Natural killer cell (primary cell): ENCODE results near the gene RNF121. TPM values are rescaled to one million over a fixed set of nuclear protein-coding genes. Genes with fewer than 3 reads are reported as not detected.

ENCODE experiments used
- ATAC-seq, 3 donors: fragments of 150-1000 bp in 2 of 3; fragments of 200-7000 bp in 1 of 3; cut with Tn5 transposase; 1 replicate in 1 of 3; 2 replicates in 2 of 3; pipeline ENCODE4 v1.10.0; 2021; ENCODE audit warnings: mild to moderate bottlenecking in 2 of 3, moderate library complexity in 2 of 3
- DNase-seq, 2 donors: peaks; one replicate each; pipeline versions ENCODE4 v3.0.0 to v3.0.0-alpha.2; 2013 to 2021; ENCODE audit warnings: mixed read lengths in 1 of 2
- H3K27ac ChIP-seq: one replicate; pipeline ENCODE4 v1.5.1; 2013; ENCODE audit warnings: mild to moderate bottlenecking, low read length
- H3K27me3 ChIP-seq: one replicate; pipeline ENCODE4 v1.6.1; 2013; ENCODE audit warnings: low read length; ENCODE audit not compliant: control insufficient read depth, insufficient read depth
- H3K36me3 ChIP-seq: one replicate; pipeline ENCODE4 v1.6.1; 2013; ENCODE audit warnings: low read length; ENCODE audit not compliant: control insufficient read depth, insufficient read depth
- H3K4me1 ChIP-seq: one replicate; pipeline ENCODE4 v1.6.1; 2013; ENCODE audit warnings: low read length; ENCODE audit not compliant: control insufficient read depth, insufficient read depth
- H3K4me3 ChIP-seq: one replicate; pipeline ENCODE4 v1.5.1; 2013; ENCODE audit warnings: low read length
- H3K9me3 ChIP-seq: one replicate; pipeline ENCODE4 v1.6.1; 2013; ENCODE audit warnings: low read length; ENCODE audit not compliant: control insufficient read depth, insufficient read depth
- H3K27ac Mint-ChIP-seq, 2 donors: one replicate each; pipeline ENCODE4 v1.8.0; 2022; ENCODE audit warnings: mild to moderate bottlenecking in 2 of 2, mixed read lengths in 2 of 2, moderate library complexity in 1 of 2
- H3K27me3 Mint-ChIP-seq, 2 donors: one replicate each; pipeline ENCODE4 v1.8.0; 2022; ENCODE audit warnings: low read depth in 2 of 2, mixed read lengths in 2 of 2
- H3K36me3 Mint-ChIP-seq: one replicate; pipeline ENCODE4 v1.8.0; 2022; ENCODE audit warnings: mixed read lengths
- H3K4me1 Mint-ChIP-seq, 2 donors: one replicate each; pipeline ENCODE4 v1.8.0; 2022; ENCODE audit warnings: mixed read lengths in 2 of 2
- H3K4me3 Mint-ChIP-seq: one replicate; pipeline ENCODE4 v1.8.0; 2022; ENCODE audit warnings: mild to moderate bottlenecking, moderate library complexity, mixed read lengths
- H3K9me3 Mint-ChIP-seq, 2 donors: one replicate each; pipeline ENCODE4 v1.8.0; 2022; ENCODE audit warnings: mixed read lengths in 2 of 2
- CTCF ChIP-seq: fragments of 200-600 bp; IDR thresholded peaks from one replicate; pipeline ENCODE4 v1.8.0; 2022; ENCODE audit warnings: antibody characterized with exemption
- WGBS: methylation state at CpG from one replicate; pipeline ENCODE4 v1.1.7; 2013; ENCODE audit warnings: missing lambda C conversion rate; ENCODE audit not compliant: insufficient coverage; 5-methylcytosine and 5-hydroxymethylcytosine counted together
- intact Hi-C: fragments of 100-400 bp; cut with micrococcal nuclease; formaldehyde crosslinking; loops from one replicate; pipeline ENCODE4 v1.14.2; 2022
- total RNA-seq, 4 donors: library from RNA; stranded (reverse); fragments of 120-200 nt in 1 of 4; gene quantifications; one replicate each; pipeline versions ENCODE4 v1.2.3 to v1.2.4, GENCODE V29; 2013 to 2022

RNF121 gene
- total RNA-seq, 3 donors from 2014 or later (not counting 1 experiment from before 2014, with no cell fraction given), result 22.7 to 28.2 (median 22.9) TPM

DNA sequence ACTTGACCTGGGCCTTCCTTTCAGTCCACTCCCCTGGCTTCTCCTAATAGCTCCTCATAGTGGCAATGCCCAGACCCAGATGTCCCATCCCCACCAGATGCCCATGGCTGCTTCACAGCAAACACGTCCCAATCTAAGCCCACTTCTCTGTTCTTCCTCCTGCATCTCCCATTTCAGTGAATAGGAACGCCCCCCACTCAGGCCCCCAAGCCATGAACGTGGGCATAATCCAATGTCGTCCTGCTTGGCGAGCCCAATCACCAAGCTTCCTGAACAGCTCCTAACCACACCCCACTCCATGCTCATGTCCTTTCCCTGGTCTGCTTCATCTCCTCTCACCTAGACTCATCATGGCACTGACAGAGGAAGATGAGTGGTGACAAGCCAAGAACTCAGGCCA is 78.7 kb downstream of the RNF121 start:
- no peaks in the 10 kb centered on the region for H3K27me3 ChIP-seq
- 96% methylated on average over 5 of the region's 5 CpGs for WGBS
- ATAC-seq (no peak), DNase-seq (no peak)
- Mint-ChIP-seq H3K36me3 (peaks cover 6% of the 10 kb centered on the region), H3K27ac (peak overlapping the region; percentile 49 to 65), H3K27me3 (no peaks in the 10 kb centered on the region), H3K4me1 (peaks cover 0 to 10% of the 10 kb centered on the region in 2 donors), H3K9me3 (no peaks in the 10 kb centered on the region), H3K4me3 (no peak overlapping the region)
- H3K27ac ChIP-seq, result no peak overlapping the region
- H3K4me1 ChIP-seq, result no peaks in the 10 kb centered on the region
- H3K9me3 ChIP-seq, result no peaks in the 10 kb centered on the region
- H3K36me3 ChIP-seq, result peaks cover 96% of the 10 kb centered on the region
- no peak overlapping the region for H3K4me3 ChIP-seq
- no peak for TF ChIP-seq CTCF
- intact Hi-C loops, result no loop called here

DNA sequence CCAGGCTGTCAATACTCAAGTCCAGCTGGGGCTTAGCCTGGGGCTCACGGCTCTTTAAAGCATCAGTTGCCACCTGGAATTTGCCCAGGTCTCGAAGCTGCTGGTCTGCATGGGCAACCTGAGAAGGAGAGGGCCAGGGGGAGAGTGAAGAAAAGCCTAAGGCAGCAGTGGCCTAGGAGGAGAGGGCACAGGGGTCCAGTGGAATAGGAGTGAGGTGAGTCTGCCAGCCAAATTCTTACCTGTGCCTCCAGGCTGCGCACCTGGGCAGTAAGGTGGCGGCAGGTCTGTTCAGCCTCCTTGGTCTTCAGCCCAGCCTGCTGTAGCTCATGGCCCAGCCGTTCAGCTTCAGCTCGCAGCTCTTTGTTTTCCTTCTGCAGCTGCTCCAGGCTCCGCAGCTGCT is 79.9 kb downstream of the RNF121 start:
- peaks cover 96% of the 10 kb centered on the region for H3K36me3 ChIP-seq
- Mint-ChIP-seq H3K36me3 (peaks cover 11% of the 10 kb centered on the region), H3K9me3 (no peaks in the 10 kb centered on the region), H3K27me3 (no peaks in the 10 kb centered on the region), H3K4me3 (no peak overlapping the region), H3K4me1 (peaks cover 0 to 19% of the 10 kb centered on the region in 2 donors), H3K27ac (peak overlapping the region in 1 of 2 donors; percentile 65)
- H3K9me3 ChIP-seq, result no peaks in the 10 kb centered on the region
- no peak overlapping the region for H3K27ac ChIP-seq
- H3K4me3 ChIP-seq, result no peak overlapping the region
- intact Hi-C loops, result no loop called here
- TF ChIP-seq CTCF, result no peak
- no peaks in the 10 kb centered on the region for H3K27me3 ChIP-seq
- no peak for ATAC-seq
- no peaks in the 10 kb centered on the region for H3K4me1 ChIP-seq
- DNase-seq, result no peak
- over 99% methylated on average over 7 of the region's 7 CpGs for WGBS

DNA sequence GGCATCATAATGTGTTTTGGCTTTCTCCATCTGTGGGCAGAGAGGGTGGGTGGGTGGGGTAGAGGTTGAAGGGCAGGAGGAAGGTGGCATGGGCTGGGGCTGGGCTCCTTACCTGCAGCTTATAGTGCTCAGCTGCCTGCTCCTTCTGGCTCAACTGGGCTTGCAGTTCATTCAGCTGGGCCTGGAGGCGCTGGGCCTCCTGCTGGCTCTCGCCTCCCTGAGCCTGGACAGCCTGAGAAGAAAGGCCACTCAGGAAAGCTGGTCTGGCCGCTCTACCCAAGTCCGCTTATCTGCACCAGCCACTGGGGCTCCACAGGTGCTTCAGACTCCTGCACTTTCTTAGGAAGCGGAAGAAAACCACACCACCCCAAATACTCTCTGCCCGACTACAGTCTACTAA is 80.3 kb downstream of the RNF121 start:
- Mint-ChIP-seq H3K27me3 (no peaks in the 10 kb centered on the region), H3K36me3 (peaks cover 14% of the 10 kb centered on the region), H3K4me1 (peaks cover 0 to 20% of the 10 kb centered on the region in 2 donors), H3K27ac (peak overlapping the region in 1 of 2 donors; percentile 54), H3K4me3 (no peak overlapping the region), H3K9me3 (no peaks in the 10 kb centered on the region)
- H3K27me3 ChIP-seq, result no peaks in the 10 kb centered on the region
- DNase-seq (no peak), ATAC-seq (no peak)
- no peak overlapping the region for H3K4me3 ChIP-seq
- no peaks in the 10 kb centered on the region for H3K9me3 ChIP-seq
- intact Hi-C loops, result no loop called here
- H3K36me3 ChIP-seq, result peaks cover 96% of the 10 kb centered on the region
- no peaks in the 10 kb centered on the region for H3K4me1 ChIP-seq
- H3K27ac ChIP-seq, result no peak overlapping the region
- 97% methylated on average over 6 of the region's 6 CpGs for WGBS
- no peak for TF ChIP-seq CTCF

DNA sequence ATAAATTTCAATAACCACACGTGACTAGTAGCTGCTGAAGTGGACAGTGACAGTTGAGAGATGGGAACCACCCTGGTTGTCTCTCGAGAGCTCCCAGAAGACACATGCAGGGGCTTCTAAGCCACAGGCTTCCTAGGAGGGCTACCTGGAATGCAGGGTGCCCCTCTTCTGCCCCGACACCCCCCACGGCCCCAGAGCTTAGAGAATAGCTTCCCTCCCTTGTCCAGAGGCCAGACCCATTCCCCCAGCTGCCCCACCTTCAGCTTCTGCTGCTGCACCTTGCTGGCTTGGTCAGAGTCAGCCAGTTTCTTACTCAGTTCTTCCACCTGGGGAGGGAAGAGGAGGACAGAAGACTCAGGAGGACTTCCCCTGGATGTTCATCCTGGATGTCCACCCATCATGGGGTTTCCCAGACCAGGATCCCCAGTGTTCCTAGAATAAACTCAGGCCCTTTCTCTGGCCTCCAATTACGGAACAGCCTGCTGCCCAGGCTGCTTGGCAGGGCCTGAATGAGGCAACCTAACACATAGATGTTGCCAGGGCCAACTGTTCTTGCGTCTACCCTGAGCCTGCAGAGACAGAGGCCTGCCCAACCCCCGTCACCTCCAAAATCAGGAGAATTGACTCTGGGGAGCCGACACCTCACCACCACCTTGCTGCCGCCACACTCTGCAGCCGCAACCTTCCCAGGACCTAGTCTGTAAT is 81.8 kb downstream of the RNF121 start:
- Mint-ChIP-seq H3K27me3 (no peaks in the 10 kb centered on the region), H3K9me3 (no peaks in the 10 kb centered on the region), H3K36me3 (peaks cover 29% of the 10 kb centered on the region), H3K4me3 (no peak overlapping the region), H3K27ac (peak overlapping the region in 1 of 2 donors; percentile 54), H3K4me1 (peaks cover 13 to 20% of the 10 kb centered on the region in 2 donors)
- Histone ChIP-seq H3K36me3 (peaks cover 96% of the 10 kb centered on the region), H3K27me3 (no peaks in the 10 kb centered on the region), H3K9me3 (no peaks in the 10 kb centered on the region), H3K4me1 (no peaks in the 10 kb centered on the region), H3K4me3 (no peak overlapping the region), H3K27ac (no peak overlapping the region)
- intact Hi-C loops, result no loop called here
- 96% methylated on average over 10 of the region's 10 CpGs for WGBS
- ATAC-seq (no peak), DNase-seq (no peak)
- TF ChIP-seq CTCF, result no peak
